GM19023 (cell line): Measurements from ENCODE around the gene GPC1.
"Not testable (repeated sequence)": the region's sequence is repeated elsewhere in the genome, so short reads cannot be mapped to it uniquely, and the experiment has no call there.

ENCODE experiments used
- ATAC-seq: cut with Tn5 transposase; IDR thresholded peaks from one replicate; pipeline ENCODE4 v1.9.1; 2021; ENCODE audit warnings: mild to moderate bottlenecking, moderate library complexity; ENCODE audit not compliant: unreplicated experiment

Gene GPC1, protein sequence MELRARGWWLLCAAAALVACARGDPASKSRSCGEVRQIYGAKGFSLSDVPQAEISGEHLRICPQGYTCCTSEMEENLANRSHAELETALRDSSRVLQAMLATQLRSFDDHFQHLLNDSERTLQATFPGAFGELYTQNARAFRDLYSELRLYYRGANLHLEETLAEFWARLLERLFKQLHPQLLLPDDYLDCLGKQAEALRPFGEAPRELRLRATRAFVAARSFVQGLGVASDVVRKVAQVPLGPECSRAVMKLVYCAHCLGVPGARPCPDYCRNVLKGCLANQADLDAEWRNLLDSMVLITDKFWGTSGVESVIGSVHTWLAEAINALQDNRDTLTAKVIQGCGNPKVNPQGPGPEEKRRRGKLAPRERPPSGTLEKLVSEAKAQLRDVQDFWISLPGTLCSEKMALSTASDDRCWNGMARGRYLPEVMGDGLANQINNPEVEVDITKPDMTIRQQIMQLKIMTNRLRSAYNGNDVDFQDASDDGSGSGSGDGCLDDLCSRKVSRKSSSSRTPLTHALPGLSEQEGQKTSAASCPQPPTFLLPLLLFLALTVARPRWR

DNA sequence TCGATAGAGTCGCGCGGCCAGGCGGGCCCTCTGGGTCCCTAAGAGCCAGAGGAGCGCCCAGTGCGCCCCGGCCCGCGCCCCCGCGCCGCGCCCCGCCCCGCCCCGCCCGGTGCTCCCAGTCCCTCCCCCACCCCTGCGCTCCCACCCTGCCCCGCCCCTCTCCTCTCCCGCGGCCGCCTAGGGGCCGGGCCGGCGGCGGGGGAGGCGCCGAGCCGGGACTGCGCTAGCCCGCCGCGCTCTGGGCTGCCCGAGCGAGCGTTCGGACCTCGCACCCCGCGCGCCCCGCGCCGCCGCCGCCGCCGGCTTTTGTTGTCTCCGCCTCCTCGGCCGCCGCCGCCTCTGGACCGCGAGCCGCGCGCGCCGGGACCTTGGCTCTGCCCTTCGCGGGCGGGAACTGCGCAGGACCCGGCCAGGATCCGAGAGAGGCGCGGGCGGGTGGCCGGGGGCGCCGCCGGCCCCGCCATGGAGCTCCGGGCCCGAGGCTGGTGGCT, at the start of gene GPC1:
GPC1 (plus strand) TSS at position 207 of the 491 bp plus-strand sequence; CDS start at position 463, 256 bp downstream.
- peak; percentile 37 for ATAC-seq

DNA sequence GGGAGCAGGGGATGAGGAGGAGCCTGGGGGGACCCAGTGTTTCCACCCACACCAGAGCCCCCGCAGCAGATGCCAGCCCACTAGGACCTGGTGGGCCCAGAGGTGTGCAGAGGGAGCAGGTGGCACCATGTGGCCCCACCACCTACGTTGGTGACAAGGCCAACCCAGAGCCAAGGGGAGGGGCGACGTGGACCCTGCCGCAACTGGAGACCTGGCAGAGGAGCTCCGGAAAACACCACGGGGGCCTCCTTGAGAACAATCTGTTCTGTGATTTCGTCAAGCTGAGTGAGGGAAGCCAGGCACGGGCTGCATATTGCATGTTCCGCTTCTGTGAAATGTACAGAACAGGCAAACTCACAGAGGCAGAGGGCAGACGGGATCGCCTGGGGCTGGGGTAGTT, 49.1 kb upstream of the GPC1 start:
- ATAC-seq: no peak

DNA sequence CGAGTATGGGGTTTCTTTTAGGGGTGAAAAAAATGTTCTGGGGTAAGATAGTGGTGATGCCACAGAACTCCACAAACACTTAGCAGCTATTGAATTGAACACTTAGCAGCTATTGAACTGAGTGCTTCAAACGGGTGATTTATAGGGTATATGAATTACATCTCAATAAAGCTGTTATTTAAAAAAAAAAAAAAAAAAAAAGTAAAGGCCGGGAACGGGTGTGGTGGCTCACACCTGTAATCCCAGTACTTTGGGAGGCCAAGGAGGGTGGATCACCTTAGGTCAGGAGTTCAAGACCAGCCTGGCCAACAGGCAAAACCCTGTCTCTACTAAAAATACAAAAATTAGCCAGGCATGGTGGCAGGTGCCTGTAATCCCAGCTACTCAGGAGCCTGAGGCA, 48.7 kb upstream of the GPC1 start:
- ATAC-seq: not testable (repeated sequence)

DNA sequence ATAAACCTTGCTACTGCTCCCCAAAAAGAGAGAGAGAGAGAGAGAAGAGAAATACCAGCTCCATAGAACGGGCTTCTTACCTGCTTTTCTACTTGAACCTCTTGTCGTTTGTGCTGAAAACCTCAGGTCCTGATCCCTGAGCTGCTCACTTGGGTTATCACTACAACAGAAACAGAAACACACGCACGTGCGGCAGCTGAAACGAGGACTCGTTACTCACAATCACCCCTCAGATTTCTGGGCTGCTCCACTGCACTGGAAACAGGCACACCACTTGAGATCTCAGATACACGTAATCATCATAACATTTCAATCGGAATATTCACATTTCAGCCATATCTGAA, 48.2 kb upstream of the GPC1 start:
- ATAC-seq: no peak

DNA sequence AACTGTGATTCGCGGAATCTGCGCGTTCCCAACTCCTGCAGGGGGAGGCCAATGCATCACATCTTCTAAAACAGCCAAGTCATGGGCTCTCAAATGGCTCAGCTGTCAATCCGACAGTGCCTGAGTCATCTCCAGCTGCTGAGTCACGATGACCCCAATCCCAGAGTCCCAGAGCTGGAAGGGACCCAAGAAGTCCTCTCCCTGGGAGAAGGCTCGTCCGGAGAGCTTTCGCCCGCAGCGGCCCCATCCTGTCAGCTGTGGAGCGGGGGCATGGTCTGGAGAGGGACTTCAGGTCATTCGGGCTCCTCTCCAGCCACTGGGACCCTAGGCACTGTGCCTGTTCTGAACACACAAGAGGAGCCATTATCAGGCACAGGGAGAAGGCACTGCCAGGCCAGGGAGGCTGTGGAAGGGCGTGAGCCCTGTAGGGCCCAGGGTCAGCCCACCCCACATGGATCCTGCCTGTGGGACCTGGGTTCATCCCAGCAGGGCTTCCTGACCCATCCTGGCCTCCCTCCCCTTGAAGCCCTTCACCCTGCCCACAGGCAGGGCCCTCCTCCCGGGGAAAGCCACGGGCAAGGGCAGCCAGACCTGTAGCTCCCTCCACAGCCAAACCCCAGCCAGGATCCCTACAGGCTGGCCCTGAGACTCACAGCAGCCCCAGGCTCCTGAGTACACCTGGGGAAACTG, 47.6 kb upstream of the GPC1 start:
- no peak for ATAC-seq

DNA sequence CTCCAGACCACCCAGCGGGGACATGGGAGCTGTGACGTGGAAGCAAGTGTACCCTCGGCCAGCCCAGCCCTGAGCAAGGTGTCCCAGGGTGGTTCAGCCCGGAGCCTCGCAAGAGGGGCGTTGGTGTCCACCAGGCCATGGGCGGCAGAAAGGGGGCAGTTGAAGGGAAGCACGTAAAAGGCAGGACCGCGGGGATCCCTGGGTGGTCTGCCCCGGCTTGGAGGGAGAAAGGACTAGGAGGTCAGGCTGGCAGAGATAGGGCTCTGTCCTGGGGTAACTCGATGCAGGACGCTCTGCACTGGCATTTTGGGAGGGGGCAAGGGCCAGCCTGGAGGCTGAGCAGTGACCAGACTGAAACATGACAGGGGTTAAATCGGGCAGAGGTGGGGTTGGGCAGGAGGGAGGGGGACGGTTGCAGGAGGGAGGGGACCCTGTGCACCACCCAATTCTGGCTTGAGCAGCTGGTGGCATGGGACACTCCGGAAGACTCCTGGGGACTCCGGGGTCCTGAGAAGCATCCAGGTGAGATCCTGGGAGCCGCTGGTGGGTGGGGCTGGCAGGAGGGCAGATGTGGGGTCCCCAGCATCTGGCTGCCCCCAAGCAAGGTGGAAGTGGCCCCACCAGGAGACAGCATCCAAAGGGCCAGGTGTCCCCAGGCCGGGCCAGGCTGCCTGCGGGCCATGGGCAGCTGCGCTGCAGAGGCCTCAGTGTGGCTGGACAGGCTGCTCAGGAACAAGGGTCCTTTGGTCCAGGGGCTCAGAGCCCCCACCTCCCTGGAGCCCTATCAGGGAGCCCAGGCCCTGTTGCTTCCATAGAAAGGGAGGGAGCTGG, 46.8 kb upstream of the GPC1 start:
- ATAC-seq: no peak

DNA sequence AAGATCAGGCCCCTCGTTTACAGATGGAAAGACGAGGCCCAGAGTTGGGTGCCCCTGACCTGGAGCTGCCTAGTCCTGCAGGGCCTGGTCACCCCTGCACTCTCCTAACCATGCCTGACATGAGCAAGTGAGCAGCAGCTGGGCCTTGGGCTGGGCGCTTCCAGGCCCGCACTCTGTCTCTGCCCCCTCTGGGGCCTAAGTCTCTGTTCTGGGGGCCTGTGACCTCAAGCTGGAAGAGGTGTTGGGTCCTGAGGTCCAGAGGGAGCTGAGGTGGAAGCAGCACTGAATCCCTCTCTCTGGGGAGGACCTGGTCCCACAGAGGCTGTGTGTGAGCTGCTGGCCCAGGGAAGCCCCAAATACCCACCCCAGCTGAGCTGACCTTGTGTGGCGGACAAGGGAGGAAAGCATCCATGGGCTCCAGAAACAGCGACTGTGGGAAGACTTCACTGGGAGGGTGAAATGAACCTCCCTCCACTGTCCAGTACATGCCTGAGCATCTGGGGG, 46.1 kb upstream of the GPC1 start:
- ATAC-seq: no peak

DNA sequence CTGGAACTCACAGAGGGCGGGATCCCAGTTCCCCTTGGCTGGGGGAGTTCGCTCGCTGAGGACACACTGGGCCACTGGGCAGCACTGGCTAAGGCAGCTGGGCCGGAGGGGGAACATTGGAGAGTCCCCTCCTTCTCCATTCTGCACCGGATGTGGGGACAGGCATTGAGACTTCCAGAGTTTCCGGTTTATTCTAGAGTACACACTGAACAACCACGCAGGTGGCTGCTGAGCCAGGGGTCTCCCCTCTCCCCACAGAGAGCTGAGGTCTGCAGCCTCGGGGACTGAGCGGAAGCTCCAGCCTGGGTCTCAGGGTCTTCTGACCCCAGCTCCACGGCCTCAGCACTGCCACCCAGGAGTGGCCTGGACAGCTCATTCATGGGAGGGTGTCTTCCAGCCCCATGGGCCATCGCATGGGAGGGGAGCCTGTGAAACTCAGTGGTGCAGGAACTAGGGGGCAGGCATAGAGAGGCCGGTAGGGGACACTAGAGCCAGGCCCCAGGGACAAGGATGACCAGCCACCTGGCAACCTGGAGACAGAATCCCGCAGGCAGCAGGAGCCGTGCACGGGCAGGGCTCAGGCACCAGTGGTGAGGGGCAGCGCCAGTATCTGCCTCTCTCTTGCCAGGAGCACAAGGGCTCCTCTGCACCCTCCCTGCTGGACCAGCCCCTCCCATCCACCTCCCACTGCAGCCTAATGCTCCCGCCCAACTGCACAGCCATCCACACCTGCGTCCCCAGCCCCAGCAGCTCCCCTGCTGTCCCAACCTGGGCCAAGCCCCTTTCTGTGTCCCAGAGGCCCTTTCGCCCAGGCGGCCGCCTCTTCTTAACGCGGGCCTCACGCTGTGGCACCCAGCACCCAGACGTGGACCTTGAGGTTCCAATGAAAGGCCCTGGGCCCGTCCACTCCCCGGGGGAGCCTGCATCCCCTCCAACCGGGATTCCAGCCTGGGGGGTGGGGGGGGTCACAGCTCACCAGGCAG, 45.1 kb upstream of the GPC1 start:
- no peak for ATAC-seq

DNA sequence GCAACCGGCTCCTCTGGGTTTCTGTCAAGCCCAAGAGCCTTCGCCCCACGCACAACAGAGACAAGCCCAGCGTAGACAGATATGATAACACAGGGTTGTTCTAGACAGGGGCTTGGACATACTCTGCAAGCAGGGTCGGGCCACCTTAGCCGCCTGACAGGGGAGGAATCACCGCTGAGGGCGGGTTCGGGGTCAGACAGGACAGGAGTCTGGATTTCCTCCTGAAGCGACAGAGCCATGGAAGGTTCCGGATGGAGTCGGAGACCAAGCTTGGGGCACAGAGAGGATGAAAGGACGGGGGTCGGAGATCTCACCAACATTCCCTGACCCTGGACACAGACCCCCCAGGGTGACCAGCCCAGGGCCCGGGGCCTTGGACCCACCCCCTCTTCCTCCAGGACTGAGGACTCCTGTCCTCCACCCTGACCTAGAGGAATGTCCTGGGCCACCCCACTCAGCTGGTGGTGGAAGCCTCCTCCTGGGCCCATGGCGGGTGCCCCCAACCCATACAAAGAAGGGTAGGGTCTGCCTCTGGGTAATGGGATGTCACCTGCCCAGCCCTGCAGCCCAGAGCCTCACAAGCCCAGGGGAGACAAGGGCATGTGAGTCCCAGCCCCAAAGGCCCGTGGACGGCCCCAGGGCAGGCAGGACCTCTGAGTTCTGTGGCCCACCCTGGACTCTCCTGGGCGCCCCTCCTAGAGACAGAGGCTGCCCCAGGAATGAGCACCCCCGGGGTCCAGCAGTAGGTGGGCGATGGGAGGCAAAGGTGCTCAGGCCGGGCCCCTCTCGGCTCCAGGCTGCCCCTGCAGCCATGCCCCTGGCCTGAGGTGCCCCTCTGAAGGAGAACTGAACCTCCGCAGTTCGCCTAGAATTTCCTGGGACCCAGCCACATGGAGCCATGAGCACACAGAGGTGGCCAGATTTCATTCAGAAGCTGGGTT, 44.1 kb upstream of the GPC1 start:
- no peak for ATAC-seq

DNA sequence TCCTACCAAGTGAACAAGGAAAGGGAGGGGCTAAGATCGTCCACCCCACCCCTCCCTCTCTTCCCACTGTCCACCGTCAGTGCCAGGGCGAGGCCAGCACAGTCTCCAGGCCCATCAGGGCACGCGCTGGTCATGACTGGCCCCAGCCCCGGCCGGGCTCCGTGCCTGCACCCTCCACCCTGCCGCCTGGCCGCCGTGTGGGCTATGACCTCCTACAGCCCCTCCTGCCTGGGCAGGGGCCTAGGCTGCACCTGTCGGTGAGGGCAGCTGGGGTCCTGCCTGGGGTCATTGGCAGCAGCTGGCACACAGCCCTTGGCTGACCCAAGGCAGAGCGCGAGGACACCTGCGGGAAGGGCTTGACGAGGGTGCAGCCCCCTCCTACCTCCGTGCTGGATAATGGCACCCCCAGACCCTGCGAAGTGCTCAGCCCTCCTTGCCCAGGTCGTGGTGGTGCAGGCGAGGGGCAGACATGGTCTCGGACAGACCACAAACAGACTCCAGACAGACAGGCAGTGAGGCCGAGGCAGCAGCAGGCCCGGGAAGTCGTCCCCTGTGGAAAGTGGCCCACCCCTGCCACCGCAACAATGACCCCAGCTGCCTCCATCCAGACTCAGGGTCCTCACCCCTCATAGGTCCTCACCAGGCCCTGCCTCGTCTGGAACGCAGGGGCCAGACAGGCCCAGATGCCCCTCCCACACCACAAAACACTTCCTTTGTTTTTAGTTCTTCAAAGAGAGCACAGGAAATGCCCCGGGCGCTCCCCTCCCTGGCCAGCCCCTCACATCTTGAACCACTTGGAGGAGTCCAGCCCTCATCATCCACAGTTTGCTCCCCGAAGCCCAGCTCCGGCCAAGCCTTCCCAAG, 43.1 kb upstream of the GPC1 start:
- no peak for ATAC-seq

DNA sequence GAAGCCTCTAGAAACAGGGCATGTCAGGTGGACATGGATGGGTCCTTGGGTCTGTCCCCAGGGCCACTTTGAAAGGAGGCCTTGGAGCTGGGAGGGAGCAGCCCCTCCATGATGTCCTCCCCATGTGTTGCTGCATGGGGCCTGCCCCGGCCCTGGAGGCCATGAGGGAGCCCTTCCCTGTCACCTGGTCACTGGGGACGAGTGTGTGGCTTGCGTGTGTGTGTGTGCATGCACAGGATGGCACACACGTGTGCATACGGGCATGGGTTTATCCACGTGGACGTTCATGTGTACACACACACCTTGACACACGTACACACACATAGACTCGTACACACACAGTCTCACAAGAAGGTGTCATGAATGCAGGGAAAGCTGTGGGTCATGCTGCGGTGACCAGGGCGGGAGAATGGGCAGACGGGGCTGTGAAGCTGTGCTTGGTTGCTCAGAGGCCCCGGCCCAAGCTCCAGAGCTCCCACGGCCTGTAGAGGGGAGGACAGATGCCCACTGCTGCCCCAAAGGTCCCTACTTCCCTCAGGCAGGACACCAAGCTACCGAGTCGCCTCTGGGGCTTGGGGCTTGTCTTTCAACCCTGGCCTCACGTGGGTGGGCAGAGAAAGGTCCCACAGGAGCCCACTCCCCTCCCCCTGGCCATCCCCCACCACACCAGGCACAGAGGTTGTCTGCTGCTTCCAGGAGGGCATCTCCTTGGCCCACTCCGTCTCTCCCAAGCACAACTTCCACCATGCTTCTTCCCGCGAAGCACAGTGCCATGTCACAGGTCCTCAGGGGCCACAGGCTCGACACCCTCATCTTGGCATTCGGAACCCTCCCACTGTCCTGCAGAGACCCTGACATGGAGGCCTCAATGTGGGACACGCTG, 42.3 kb upstream of the GPC1 start:
- ATAC-seq: no peak

DNA sequence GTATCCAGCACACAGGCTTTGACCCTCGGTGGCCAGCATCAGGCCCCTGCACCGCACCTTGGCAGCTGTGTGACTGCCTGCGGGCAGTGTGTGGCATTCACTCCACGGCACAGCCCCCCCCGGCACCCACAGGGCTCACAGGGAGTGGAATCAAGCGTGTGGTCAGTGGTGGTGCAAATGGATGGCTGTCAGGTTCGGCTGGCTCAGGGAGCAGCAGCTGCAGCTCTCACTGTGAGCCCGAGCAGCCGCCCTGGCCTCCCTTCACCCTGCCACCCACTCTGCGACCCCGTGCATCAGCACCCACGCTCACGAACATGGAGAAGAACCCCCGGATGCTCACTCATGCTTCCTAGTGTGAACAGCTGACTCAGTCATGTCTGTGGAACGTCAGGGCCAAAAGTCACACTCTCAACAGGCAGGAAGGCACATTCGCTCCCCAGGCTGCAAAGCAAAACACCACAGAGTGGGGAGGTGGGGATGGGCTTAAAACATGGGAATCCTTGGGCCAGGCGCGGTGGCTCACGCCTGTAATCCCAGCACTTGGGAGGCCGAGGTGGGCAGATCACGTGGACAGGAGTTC, 41.5 kb upstream of the GPC1 start:
- ATAC-seq: no peak

DNA sequence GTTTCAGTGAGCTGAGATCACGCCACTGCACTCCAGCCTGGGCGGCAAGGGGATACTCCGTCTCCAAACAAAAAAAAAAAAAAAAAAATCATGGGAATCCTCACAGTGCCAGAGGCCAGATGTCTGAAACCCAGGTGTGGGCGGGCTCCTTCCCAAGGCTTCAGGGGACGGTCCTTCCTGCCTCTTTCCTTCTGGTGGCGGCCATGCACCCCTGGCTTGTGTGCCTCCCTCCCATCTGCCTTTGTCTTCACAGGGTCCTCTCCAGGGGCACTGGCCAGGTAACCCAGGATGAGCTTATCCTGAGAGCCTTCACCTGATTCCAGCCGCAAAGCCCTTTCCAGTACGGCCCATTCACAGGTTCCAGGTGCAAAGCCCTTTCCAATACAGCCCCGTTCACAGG, 40.9 kb upstream of the GPC1 start:
- ATAC-seq: no peak

DNA sequence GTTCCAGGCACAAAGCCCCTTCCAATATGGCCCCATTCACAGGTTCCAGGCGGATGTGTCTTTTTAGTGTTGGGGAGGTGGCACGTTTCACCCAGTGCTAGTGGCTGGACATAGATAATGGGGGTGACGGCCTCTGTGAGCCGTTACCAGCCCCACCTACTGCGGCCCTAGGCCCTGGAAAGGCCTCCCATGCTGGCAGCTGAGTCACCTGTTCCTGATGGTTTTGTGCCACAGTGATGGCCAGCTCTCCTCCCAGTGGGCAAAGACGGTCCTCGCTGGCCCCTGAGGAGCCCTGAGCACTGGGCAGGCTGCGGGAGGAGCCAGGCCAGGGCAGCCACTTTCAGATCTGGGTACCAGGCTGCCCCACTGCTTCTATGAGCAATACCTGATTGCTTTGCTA, 40.0 kb upstream of the GPC1 start:
- no peak for ATAC-seq

DNA sequence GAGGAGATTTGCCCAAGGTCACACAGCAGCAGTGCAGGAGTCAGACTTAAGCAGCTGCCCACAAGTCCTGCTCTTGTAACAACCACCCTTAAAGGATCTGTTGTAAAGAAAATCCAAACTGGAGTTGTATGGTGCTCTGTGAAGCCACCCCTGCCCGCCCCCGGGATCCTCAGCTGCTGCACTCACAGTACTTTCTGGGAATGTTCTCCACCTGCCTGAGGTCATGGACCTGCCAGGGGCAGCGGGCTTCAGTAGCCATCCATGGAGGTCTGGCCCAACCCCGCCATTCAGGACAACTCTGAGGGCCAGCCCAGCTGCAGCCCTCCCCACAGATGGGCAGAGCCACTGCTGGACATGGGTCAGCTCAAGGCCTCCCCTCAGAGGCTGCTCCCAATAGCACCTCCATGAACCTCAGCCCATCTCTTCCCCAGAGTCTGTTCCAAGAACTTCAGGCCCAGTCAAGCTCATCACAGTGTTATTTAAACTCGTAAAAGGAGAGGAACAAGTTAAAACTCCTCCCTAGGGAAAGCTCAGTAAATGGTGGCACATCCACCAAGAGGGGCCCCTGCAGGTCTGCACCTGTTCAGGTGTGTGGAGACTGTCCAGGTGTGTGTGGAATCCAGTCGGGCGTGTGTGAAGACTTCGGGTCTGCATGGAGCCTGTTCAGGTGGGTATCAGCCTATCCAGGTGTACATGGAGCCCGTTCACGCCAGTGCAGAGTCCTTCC, 39.4 kb upstream of the GPC1 start:
- ATAC-seq: no peak
